Suppressor macrophage (primary cell): ENCODE data around the gene SCD5.
"Not testable (repeated sequence)": the region's sequence is repeated elsewhere in the genome, so short reads cannot be mapped to it uniquely, and the experiment has no call there.

Experiments used
- DNase-seq, 4 experiments: peaks; one replicate each; pipeline ENCODE4 v3.0.0-alpha.2; 2020 to 2022
- total RNA-seq, 17 experiments: gene quantifications; one replicate each; lab custom pipeline; 2026; ENCODE audit warnings: mixed read lengths in 6 of 17, inconsistent platforms in 3 of 17; lab: John Stamatoyannopoulos, UW

SCD5 gene
- 0.44 to 3.5 (median 1.6) reads per million in 17 experiments for total RNA-seq

DNA sequence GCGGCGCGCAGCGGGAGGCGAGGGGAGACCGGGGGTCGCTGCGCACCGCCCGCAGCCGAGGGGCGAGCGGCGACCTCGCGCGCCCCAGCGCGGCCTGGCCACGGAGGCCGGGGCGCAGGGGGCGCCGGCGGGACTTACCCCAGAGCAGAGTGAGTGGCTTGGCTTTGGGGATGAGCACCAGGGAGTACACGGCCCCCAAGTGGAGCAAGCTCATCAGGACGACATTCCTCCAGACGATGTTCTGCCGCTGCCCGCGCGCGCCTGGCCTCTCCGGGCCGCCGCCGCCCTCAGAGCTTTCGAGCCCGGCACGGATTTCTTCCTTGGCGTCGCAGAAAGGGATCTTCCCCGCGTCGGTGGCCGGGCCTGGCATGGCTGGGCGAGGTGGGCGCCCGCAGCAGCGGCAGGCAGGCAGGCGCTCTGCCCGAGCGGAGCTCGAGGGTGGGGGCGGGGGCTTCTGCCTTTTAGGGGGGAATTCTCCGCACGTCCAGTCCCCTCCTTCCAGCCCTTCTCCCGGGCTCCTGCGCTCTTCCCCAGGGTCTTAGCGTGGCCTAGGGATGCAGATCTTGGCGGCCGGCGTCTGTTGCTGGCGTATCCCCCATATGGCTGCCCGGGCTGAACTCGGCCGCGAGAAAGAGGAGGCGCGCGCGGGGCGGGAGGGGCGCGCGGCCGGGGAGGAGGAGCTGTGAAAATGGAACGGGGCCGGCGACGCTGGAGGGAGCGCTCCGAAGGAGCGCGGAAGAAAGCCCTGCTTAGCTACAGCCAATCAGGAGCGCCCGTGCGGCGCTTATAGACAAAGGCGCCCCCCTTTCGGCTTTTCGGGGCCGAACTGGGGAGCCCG lies at the start of gene SCD5:
TSS of gene SCD5 (minus strand) at position 629 of the 838 bp plus-strand sequence. CDS start at position 370, 259 bp downstream.
- DNase-seq, result peak; percentile 49 to 81 (median 62)

DNA sequence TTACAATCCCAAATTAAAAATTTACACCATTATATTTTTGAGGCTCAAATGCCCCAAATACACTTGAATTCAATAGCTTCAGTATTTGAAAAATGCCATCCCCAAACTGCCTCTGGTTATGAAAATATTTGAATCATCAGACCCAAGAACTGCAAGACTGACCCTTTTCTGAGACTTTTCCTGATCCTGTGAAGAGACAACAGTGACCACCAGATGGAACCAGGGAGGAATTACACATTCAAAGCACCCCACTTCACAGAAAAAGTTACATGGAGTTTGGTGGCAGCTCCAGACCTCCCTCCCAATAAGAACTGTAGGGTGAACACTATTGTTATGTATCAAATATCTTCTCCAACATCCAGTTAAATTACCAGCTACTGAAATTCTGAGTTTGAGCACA lies 44.0 kb upstream of the SCD5 start:
- peak in 1 of 4 experiments; percentile 10 for DNase-seq

DNA sequence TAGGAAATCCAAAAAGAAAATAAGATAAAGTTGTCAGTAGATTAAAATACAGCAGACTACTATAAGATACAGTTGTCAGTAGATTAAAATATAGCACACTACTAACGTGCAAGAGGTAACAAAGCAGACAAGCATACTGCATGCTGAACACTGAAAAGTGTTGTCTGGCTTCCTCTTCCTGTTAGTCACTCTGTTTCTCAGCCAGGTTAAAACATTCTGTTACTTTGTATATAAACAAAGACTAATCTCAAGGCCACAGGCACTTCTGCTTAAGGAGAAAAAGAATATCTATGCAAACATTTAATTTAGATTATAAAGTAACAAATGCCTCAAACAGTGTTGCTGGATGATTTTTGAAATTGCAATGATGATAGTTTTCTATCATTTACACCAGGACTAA lies 41.0 kb upstream of the SCD5 start:
- no peak for DNase-seq

DNA sequence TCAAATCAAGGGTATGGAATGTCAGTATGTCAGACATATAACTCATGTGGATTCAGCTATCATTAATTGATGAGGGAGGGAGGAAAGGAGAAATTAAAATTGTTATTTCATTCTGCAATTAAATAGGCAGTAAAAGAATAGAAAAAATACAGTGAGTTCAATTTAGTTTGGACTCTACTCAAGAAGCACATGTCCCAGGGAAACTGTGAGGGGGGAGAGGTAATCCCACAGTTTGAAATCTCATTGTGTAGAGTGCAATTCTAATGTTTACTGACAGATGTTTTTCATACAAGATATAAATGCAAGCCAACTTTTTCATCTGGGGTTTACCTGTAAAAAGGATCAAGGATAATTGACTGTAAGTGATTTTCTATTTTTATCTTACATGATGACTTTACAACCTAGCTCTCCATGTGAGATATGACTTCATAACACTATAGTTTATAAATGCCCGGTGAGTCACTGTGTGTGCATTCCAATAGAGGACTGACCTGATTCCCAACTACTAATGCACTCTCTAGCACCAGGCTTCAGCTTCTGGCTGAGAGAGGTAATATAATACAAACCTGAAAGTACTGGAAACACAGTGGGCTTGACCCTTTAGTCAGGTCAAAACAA lies 35.2 kb upstream of the SCD5 start:
- no peak for DNase-seq

DNA sequence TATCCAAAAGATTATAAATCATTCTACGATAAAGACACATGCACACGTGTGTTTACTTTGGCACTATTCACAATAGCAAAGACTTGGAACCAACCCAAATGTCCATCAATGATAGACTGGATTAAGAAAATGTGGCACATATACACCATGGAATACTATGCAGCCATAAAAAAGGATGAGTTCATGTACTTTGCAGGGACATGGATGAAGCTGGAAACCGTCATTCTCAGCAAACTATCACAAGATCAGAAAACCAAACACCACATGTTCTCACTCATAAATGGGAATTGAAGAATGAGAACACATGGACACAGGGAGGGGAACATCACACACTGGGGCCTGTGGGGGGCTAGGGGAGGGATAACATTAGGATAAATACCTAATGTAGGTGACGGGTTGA lies 34.5 kb upstream of the SCD5 start:
- not testable (repeated sequence) for DNase-seq

DNA sequence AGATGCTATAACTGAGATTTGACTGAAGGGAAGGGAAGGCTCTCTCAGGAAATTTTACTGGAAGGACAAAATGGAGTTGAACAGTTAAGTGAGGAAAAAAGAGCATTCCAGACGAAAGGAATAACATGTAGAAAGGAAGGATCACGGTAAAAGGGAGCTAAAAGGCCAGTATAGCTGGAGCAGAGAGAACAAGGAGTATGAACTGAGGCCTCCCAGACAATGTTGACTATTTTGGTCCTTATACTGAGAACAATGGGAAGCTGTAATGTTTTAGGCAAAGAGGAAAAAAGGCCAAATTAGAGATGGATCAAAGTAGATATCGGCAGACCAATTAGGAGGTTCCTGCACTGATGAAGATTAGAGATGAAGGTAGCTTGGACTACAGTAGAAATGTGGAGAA lies 26.8 kb upstream of the SCD5 start:
- no peak for DNase-seq

DNA sequence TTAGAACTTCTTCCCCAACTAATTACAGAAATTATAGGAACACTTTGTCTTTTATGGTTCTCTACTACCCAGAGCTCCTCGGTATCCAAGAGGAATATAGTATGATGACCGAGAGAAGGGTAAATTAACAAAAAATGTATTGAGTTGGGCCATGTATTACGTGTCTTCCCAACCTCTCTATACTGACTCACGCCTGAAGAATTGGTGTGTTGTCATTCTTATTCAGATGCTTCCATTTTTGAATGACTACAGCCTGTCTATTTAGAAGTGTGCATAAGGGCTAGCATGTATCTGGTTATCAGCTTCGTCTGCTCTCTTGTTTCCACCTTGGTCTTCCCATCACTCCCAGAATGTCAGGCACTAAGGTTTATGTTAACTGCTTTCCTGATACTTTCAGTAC lies 24.5 kb upstream of the SCD5 start:
- DNase-seq, result no peak

DNA sequence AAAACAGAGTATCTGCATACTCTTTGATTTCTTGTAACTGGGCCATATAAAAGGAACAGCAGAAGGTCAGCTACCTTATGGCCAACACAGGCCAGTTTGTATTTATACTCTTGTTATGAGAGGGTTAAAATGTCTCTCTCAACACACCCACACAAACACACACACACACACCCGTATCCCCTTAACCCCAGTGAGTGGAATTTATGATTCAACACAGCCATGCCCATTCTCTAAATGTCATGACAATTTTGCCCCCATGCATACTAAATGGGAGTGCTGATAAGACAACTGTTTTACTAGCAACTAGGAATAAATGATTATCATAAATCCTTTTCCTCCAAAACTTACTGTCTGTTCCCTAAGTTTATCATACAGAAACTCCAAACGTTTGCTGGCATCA lies 22.1 kb upstream of the SCD5 start:
- no peak for DNase-seq

DNA sequence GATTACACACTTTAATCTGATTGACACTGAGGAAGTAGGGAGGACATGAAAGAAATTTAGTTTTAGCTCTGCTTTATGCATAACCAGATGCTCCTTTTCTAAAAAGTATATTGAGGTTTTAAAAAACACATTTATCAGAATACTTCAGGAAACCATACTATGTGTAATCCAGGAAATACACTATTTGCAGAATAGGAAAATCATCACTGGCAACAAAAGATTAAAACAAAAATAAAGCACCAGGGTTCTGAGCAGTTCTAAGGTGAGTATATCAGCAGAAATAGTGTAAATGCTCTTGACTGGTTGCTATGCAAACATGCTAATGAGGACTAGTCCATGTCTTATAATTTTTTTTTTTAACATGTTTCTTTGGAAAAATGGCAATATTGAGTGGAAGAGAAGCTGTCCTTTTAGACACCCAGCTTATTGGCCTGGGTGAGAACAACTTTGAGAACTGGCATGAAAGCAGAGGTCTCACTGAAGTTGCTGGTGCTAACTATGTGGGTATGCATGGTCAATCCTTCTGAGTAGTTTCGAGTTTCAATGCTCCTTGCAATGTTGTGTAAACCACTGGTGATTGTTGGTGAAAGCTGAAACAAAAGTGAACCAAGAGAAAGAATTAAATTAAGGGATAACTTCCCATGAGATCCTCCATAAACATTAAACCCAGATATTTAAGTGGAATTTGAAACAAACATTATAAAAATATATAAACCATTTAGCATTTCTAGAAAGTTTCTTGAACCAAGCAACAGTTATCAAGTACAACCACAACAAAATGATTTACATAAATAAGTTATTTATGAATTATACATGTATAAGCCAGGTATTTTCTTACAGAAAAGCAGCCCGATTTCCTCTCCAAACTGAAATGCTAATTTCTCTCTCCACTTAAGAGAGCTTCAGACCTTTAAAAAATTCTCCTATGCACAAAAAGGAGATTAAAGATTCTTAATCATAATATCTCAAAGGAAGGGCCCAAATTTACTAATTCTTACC lies 20.4 kb upstream of the SCD5 start:
- DNase-seq, result no peak

DNA sequence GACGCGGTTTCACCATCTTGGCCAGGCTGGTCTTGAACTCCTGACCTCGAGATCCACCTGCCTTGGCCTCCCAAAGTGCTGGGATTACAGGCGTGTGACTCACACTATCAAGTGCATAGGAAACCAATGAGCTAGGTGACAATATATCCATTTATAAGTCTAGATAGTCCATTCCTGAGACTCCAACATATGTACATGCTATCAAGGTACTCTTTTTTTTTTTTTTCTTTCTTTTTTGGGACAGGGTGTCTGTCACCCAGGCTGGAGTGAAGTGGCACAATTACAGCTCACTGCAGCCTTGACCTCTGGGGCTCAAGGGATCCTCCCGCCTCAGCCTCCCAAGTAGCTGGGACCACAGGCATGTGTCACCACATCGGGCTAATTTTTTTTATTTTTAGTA lies 18.3 kb upstream of the SCD5 start:
- DNase-seq, result not testable (repeated sequence)

DNA sequence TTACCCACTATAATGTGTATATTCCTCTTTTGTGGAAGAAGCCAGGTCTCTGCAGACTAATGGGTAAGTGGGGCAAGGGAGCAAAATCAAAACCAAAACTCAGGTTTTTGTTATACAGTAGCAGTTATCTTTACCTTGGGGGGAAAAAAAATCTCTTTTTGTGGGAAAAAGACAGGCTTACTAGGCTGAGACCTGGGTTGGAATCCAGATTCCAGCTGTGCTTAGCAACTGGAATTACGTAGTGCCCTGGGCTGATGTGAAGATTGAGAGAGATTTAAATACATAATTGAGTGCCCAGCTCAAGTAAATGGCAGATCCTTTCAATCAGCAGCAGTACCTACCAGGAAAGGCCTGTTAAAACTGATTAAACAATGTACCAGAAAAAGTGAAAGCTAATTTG lies 15.4 kb upstream of the SCD5 start:
- no peak for DNase-seq

DNA sequence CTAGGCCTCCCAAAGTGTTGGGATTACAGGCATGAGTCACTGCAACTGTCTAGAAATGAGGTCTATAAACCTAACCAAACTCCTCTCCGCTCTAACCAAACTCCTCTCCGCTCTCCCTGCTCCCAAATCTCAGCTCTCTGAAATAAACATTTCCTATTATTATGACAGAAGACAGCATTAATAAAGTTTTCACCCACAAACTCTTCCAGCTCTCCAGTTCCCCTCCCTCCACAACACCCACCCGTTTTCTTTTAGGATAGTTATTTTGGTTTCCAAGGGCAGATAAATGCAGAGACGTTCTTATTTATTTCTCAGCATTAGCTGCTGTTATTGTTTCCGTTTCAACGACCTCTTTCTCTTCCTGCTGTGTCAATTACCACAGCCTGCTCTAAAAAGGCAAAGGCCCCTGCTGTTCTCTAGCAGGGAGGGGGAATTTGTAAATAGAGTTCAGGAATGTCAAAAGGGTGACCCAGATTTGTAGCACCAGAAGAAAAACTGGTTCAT lies 13.3 kb upstream of the SCD5 start:
- DNase-seq, result no peak

DNA sequence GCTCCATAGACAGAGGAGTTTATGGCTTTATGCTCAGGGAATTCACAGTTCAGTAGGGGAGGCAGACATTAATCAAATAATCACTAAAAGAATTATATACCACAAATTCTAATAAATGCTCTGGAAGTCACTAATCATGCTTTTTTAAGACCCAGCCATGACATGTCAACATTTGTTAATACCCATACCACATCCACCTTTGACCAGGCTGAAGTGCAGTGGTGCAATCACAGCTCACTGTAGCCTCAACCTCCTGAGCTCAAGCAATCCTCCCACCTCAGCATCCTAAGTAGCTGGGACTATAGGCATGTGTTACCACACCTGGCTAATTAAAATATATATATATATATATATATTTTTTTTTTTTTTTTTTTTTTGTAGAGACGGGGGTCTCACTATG lies 12.8 kb upstream of the SCD5 start:
- DNase-seq, result no peak

DNA sequence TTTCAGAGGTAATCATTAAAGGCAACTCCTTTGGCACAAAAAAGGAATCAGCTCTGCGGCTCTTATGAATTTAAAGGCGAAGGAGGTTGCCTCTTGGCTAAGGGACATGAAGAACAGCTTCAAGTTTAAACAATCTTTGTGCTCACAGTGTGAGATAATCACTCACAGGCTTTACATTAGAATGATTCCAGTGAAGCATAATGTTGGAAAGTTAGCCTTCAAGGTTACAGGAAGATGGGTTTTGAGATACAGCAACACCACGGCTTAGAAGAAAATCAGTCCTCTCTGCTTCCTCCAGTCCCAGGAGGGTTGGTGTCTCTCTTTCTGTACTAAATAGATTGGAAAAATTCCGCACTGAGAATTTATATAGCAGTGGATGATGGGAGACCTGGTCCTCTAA lies 11.6 kb upstream of the SCD5 start:
- no peak for DNase-seq

DNA sequence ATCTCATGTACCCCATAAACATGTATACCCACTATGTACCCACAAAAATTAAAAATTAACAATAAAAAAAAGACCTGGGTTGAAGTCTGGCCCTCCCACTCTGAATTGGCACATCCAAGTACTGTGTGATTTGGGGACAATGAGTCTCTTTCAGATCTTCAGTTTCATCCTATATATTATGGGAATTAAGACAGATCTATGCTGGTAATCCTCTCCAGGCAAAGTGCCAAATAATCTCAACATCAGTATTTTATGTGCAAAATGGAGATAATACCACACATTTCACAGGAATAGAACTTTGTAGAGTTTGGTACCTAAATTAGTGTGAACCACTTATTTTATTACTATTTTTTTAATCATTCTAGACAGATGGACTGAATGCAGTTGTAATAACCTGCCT lies 11.0 kb upstream of the SCD5 start:
- DNase-seq, result no peak

DNA sequence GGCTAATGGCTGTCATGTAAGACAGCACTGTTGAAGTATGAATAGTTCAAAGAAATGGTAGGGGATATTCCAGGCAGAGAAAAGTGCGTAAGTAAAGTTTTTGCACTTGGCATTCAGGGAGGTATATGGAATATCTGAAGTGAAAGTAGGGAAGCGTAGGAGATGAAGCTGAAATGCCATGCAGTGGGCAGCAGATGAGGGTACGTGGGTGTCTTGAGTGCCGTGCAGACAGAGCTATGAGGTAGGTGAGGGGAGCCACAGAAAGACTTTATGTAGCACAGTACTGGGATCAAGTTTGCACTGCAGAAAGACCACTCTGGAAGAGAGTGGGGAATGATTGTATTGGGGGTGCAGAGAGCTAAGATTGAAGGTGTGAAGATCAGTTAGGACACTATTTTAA lies 5.2 kb upstream of the SCD5 start:
- peak in 1 of 4 experiments; percentile 13 for DNase-seq

DNA sequence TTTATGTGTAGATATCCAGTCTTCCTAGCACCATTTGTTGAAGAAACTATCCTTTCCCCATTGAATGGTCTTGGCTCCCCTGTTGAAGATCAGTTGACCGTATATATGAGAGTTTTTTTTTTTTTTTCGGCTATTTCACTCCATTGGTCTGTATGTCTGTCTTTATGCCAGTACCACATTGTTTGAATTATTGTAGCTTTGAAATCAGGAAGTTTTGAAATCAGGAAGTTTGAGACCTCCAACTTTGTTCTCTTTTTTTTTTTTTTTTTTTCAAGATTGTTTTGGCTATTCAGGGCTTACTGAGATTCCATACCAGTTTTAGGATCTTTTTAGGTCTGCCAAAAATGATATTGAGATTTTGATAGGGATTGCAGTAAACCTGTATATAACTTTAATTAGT lies 4.3 kb upstream of the SCD5 start:
- peak in 2 of 4 experiments; percentile 66 to 68 for DNase-seq

DNA sequence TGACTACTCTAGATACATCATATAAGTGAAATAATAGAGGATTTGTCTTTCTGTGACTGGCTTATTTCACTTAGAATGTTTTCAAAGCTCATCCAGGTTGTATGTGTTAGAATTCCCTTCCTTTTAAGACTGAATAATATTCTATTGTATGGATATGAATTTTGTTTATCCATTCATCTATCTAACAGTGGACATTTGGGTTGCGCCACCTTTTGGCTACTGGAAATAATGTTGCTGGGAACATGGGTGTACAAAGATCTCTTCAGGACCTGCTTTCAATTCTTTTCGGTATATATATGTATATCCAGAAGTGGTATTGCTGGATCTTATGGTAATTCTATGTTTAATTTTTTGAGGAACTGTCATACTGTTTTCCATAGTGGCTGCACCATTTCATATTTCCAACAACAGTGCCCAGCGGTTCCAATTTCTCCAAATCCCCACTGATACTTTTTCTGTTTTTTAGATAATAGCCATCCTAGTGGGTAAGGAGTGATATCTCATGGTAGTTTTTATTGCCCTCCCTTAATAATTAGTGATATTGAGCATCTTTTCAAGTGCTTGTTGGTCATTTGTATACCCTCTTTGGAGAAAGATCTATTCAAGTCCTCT lies 3.4 kb upstream of the SCD5 start:
- no peak for DNase-seq

DNA sequence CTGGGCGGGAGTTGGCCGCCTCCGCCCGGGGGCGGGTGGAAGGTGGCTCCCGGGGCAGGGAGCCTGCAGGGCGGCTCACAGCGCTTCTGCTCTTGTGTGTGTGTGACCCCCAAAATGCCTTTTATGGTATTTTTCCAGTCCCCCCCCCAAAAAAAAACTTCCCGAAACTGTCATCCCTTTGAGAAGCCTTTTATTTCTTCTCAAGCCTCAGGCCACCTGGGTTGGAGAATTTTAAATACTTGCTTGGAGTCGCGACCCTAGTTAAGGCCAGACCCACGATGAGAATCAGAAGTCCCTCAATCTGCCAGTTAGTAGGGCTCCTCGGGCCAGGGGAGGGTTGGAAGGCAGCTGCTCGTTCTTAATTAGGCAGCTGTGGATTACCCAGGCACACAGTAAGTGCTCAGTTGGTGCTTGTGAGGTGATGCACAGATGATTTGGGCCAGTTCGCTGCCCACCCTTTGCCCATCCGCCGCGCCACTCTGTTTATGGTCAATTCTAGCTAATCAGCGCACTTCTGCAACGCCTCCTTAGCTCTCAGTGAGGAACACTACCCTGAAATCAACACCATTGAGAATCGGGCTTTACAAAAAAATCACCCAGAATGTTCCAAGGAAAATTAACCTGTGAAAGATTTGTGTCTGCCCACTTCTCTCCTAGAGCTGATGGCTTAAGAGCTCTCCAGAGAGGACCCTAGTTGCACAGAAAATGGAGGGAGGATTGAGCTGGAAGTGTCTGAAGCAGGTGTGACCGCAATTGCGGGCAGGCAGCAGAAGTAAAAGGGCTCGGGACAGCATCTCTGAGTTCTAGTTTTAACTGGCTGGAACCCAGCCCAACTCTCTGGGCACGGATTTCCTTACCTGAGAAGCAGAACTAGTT lies 648 bp upstream of the SCD5 start:
- peak in 1 of 4 experiments; percentile 9 for DNase-seq

DNA sequence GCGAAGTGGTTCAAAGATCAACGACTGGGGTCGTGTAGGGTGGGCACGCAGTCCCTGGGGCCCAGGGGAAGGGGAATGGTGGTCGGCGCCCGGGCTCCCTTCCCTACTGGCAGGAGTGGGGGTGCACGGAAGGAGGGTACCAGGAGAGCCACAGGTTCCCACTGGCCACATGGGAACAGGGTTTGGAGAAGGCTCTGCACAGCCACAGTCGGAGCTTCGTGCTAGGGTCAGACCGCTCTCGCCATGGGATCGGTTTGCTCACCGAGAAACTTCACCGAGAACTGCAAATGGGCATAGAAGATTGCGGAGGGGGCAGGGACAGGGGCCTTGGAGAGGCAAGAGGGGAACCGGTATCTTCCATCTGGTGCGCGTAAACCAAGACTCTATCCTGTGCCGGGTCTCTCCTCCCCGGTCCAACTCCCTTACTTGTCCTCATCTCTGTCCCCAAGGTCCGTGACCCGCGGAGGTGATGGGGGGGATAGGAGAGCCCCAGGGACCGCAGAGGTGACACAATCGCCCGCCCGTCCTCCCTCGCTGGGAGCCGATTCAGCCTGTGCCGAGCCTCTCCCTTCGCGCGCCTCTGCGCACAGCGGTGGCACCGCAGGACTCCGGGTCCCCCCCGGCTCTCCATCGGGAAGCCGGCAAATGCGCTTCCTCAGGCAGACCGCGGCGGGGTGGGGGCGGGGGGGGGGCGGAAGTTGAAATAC lies 1.0 kb downstream of the SCD5 start:
- DNase-seq, result peak in 1 of 4 experiments; percentile 30

DNA sequence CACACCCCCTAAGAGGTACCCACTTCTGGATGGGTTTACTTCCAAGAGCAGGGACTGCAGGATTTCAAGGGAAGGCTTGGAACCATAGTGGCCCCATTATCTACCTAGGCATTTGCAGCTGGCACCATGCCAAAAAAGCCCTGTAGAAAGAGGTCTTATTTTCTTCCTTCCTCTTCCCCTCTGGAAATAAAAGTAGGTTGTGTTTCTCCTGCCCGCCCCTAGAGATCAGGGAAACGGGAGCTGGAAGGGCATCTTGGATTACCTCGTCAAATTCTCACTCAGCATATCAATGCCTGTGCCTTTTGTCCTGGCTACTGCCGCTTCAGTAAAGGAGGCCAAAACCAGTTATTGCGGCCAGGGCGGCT lies 1.6 kb downstream of the SCD5 start:
- DNase-seq, result no peak
